Subcutaneous adipose tissue (tissue), 4 donors: Measurements from ENCODE around the gene NPR2. TPM values are rescaled to one million over a fixed set of nuclear protein-coding genes. Genes with fewer than 3 reads are reported as not detected.

Experiments used
- CTCF ChIP-seq: fragments of 450-650 bp; IDR thresholded peaks from one replicate; pipeline ENCODE4 v1.5.1; 2016; ENCODE audit warnings: low read depth, mild to moderate bottlenecking, control low read depth, antibody characterized with exemption, moderate library complexity
- total RNA-seq, 4 donors: library from RNA; depleted of rRNA; stranded (reverse); fragments of >200 nt; gene quantifications; one replicate each; pipeline ENCODE4 v1.1.0, GENCODE V29; 2016

NPR2 gene
- total RNA-seq, 4 donors from 2014 or later, result 15.8 to 36.1 (median 24.3) TPM

- TF ChIP-seq CTCF, result no peak
Observed at GRCh38 chr9:35831040-35831439, 39.6 kb downstream of the NPR2 start.

GRCh38 chr9:35832814-35833213, 41.4 kb downstream of the NPR2 start:
- TF ChIP-seq CTCF, result no peak

GRCh38 chr9:35834260-35835215, 43.1 kb downstream of the NPR2 start:
- no peak for TF ChIP-seq CTCF

- no peak for TF ChIP-seq CTCF
Observed at GRCh38 chr9:35835216-35835632, 43.8 kb downstream of the NPR2 start.

GRCh38 chr9:35835766-35836165, 44.4 kb downstream of the NPR2 start:
- TF ChIP-seq CTCF, result no peak

- TF ChIP-seq CTCF, result no peak
Observed at GRCh38 chr9:35836595-35836994, 45.2 kb downstream of the NPR2 start.

- TF ChIP-seq CTCF, result no peak
Observed at GRCh38 chr9:35839926-35840325, 48.5 kb downstream of the NPR2 start.
